HG02870 (cell line): ENCODE data around the gene MAN2A1.

Experiments
- ATAC-seq: cut with Tn5 transposase; IDR thresholded peaks from one replicate; pipeline ENCODE4 v1.9.1; 2021; ENCODE audit warnings: mild to moderate bottlenecking, moderate library complexity; ENCODE audit not compliant: unreplicated experiment

The MAN2A1 gene

GRCh38 chr5:109704282-109704952 is 14.7 kb downstream of the MAN2A1 start:
- ATAC-seq = no peak

GRCh38 chr5:109705596-109705995 is 15.9 kb downstream of the MAN2A1 start:
- no peak for ATAC-seq

GRCh38 chr5:109706095-109706494 is 16.4 kb downstream of the MAN2A1 start:
- no peak for ATAC-seq

- ATAC-seq = no peak
Measured at GRCh38 chr5:109707531-109707930, 17.8 kb downstream of the MAN2A1 start.

GRCh38 chr5:109708813-109709212 is 19.1 kb downstream of the MAN2A1 start:
- ATAC-seq = no peak

- ATAC-seq = no peak
Measured at GRCh38 chr5:109709225-109709624, 19.5 kb downstream of the MAN2A1 start.

GRCh38 chr5:109711673-109712072 is 21.9 kb downstream of the MAN2A1 start:
- ATAC-seq = no peak

GRCh38 chr5:109713453-109713852 is 23.7 kb downstream of the MAN2A1 start:
- no peak for ATAC-seq

- ATAC-seq = no peak
Measured at GRCh38 chr5:109714592-109714991, 24.9 kb downstream of the MAN2A1 start.

- no peak for ATAC-seq
Measured at GRCh38 chr5:109718216-109718615, 28.5 kb downstream of the MAN2A1 start.

GRCh38 chr5:109718632-109719031 is 28.9 kb downstream of the MAN2A1 start:
- no peak for ATAC-seq

- ATAC-seq = no peak
Measured at GRCh38 chr5:109719978-109720377, 30.3 kb downstream of the MAN2A1 start.

GRCh38 chr5:109721741-109722140 is 32.0 kb downstream of the MAN2A1 start:
- ATAC-seq = no peak

- no peak for ATAC-seq
Measured at GRCh38 chr5:109723606-109724005, 33.9 kb downstream of the MAN2A1 start.

- no peak for ATAC-seq
Measured at GRCh38 chr5:109725135-109725534, 35.4 kb downstream of the MAN2A1 start.

- peak; percentile 74 for ATAC-seq
Measured at GRCh38 chr5:109739741-109740728, 50.3 kb downstream of the MAN2A1 start.

- no peak for ATAC-seq
Measured at GRCh38 chr5:109740966-109741365, 51.2 kb downstream of the MAN2A1 start.

GRCh38 chr5:109741390-109741789 is 51.7 kb downstream of the MAN2A1 start:
- no peak for ATAC-seq

GRCh38 chr5:109743041-109743531 is 53.4 kb downstream of the MAN2A1 start:
- no peak for ATAC-seq

GRCh38 chr5:109743770-109744212 is 54.1 kb downstream of the MAN2A1 start:
- ATAC-seq = no peak

GRCh38 chr5:109744261-109744660 is 54.5 kb downstream of the MAN2A1 start:
- no peak for ATAC-seq

- no peak for ATAC-seq
Measured at GRCh38 chr5:109748546-109748945, 58.8 kb downstream of the MAN2A1 start.
